Erythroblast (primary cell): ENCODE results near the gene ABLIM2.

Source experiments
- GATA1 ChIP-seq: IDR thresholded peaks from 2 replicates; pipeline ENCODE4 v1.6.1; 2011; ENCODE audit warnings: low read depth, mild to moderate bottlenecking, control low read depth, low read length, moderate library complexity
- POLR2A ChIP-seq: IDR thresholded peaks from 2 replicates; pipeline ENCODE4 v1.6.1; 2011; ENCODE audit warnings: mild to moderate bottlenecking, low read length

GRCh38 chr4:8117278-8117682 is 41.3 kb downstream of the ABLIM2 start:
- TF ChIP-seq GATA1: no peak
- TF ChIP-seq POLR2A: no peak
